Measurements from ENCODE around the gene FRMD5.
A peak's percentile ranks its signal among the peaks of the same experiment; 100 is the strongest.

Gene FRMD5

DNA sequence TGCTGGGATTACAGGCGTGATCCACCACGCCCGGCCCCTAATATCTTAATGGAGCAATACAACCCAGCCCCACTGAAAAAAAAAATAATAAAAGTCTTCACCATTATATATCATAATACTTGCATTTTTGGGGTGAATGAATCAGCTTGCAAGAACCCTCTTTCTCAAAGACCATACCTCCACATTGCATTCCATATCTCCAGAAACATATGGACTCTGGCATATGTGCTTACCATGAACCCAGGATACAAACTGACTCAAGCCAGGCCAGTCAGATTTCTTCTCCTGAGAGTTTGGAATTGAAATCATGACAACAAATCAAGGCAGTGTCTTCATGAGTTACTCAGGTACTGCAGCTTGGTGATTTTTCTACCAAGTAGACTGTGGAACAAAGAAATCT is 101.2 kb downstream of the FRMD5 start:
- DNase-seq (ENCODE audit: low read depth in 2 of 2), result no peak

DNA sequence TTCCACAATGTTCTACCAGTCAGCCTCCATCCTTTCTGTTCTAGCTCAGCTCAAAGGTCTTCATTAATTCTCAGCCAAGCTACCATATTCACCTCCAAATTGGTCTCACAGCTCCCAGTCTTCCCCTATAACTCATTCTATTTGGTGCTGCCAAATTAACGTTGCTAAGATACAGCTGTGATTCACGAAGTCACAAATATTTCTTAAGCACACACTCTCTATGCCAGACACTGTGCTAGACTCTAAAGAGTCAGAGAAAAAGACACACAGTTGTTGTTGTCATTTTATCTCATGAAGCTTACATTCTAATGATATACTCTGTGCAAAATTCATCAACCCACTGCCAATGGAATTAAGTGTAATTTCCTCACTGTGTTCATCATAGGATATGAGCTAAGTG is 102.8 kb downstream of the FRMD5 start:
- DNase-seq (ENCODE audit: low read depth in 2 of 2), result no peak

DNA sequence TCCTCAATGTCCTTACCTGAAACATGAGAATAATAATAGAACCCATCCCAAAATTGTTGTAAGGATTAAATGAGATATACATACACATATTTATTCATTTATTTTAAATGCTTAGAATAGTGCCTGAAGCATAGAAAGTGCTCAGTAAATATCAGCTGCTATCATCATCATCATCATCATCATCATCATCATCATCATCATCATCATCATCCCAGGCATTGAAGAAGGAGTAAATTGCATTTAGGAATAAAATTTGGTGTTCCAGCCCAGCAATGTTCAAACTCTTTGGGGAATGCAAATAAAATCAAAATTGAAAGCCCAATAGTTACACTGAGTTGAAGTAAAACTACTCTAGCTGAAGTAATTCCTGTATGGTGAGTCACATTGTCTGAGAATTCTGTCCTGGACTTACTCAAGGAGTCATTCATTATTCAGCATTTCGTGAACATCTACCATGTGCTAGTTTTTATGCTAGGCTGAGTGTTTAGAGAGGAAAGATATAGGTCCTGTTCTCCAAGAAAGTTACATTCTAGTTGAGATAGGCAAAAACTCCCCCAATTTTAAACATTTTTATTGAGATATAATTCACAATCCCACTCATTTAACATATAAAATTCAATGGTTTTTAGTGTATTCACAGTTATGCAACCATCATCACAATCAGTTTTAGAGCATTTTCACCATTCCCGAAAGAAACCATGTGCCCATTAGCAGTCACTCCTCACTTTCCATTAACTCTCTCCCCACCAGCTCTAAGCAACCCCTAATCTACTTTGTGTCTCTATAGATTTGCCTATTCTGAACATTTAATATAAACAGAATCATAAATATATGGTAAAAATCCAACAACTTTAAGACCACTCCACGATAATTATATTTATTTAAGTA is 107.2 kb downstream of the FRMD5 start:
- DNase-seq (ENCODE audit: low read depth in 2 of 2), result no peak

DNA sequence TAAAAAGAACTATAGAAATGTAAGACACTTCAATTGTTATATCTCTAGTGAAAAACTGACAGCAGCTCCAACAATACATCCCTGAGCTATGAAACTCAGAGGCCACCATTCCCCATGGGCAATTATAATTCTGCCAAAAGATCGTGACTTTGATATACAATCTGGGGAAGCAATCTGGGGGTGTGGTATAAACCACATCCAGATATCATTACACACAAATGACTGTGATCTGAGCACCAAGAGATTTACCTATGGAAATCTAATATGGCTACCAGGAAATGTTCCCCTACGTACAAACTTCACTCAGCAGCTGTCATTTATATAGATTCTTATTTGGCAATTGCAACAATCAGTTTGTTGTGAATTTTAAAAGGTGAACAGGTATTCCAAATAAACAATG is 110.3 kb downstream of the FRMD5 start:
- DNase-seq (ENCODE audit: low read depth in 2 of 2), result no peak

DNA sequence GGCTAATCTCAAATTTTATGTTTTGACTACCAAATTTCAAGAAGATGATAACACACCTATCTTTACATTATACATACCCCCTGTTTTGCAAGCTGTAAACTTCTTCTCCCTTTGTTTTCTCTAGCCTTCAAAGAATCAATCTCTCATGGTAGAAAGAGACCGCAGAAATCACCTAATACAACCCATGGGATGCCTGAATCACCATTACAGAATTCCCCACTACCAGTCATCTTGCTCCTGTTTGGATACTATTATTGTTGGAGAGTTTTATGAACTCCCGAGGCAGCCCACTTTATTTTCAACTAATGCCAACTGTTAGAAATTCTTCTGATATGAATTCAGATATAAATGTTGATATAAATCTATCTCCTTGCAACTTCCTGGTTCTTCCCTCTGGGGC is 110.9 kb downstream of the FRMD5 start:
- DNase-seq (ENCODE audit: low read depth in 2 of 2), result no peak

DNA sequence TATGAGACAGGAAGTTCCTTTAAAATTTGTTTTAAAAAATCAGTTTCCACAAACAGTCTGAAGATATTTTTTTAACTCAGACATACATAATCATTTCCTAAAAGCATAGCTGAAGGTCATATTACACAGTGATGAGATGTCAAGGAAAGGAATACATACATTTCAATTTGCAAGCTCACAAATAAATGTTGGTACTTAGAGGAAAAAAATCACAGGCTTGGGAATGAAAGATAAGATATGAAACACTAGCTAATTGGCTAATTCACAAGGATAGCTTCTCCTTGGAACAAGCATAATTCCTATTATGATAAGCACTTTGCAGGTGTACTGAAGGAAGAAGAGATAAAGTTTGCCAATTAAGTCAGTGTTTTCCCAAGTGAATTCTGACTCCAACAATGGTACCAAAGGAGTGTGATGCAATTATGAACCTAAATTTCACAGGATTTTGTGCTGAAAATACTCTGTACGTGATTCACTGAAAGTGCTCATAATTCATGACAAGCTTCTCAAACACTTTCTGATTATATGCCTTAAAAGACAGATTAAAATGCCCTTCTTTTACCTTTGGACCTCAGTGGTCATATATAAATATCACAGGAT is 112.4 kb downstream of the FRMD5 start:
- no peak for DNase-seq (ENCODE audit: low read depth in 2 of 2)

DNA sequence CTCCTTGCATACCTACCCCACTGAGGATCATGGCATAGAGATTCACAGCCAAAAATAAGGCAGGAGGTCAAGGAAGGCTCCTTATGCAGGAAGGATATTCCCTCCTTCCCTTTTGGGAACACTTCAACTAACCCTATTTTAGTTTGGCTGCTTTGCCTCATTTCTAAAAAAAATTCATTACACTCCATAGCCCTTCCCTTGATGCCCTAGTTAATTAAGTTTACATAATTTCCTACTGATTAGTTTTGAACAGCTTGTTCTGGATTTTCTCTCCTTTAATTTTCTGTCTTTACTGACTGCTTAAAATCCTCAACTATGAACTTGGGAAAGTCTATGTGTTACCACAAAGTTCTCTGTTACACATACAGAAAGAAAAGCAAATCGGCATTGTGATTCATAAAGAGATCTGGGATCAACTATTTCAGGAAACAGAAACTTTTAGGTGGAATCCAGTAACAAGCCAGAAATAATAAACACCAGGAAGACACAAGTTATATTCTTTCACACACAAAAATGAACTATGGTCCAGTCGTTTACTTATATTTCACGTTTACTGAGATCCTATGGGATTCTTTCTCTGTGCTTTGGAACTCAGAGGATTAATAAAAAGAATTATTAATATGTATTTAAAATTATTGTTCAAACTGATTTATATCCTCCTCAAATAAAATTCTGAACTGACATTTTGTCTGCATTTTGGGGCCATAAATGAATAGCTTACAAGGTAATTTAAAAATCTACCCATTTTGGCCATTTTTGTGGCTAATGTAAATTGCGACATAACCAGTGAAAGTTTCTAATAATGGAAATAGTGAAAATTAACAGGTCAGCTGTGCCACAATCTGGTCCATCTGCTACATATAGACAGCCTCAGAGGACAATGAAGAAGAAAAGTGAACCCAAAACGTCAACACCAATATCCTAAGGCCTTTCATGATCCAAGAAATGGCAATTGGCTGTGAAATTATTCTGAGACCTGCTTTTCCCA is 113.8 kb downstream of the FRMD5 start:
- DNase-seq (ENCODE audit: low read depth in 2 of 2), result no peak

DNA sequence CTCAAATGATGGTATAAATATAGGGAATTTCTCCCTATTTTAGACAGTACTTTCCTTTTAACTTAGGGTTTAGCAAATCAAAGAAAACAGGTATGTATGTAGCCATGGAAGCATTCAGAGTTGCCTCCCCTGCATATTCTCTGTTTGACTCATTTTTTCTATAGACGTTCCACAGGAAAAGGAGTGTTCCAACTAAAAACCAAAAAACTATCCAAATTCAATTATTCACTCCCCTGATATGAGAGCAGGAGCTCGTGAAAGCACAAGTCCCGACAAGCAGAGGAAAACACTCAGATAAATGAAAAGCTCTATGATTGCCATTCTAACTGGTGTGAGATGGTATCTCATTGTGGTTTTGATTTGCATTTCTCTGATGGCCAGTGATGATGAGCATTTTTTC is 119.5 kb downstream of the FRMD5 start:
- DNase-seq (ENCODE audit: low read depth in 2 of 2), result no peak

DNA sequence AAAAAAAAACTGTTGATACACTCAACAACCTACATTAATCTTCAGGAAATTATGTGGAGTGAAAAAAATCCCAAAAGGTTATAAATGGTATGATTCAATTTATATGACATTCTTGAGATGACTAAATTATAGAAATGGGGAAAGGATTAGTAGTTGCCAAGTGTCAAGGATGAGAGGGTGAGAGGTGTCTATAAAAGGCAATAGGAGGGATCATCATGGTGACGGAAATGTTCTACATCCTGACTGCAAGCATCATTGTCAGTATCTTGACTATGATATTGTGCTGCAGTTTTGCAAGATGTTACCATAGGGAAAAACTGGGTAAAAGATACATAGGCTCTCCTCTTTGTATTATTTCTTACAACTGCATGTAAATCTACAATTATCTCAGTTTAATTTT is 125.6 kb downstream of the FRMD5 start:
- DNase-seq (ENCODE audit: low read depth in 2 of 2), result no peak

DNA sequence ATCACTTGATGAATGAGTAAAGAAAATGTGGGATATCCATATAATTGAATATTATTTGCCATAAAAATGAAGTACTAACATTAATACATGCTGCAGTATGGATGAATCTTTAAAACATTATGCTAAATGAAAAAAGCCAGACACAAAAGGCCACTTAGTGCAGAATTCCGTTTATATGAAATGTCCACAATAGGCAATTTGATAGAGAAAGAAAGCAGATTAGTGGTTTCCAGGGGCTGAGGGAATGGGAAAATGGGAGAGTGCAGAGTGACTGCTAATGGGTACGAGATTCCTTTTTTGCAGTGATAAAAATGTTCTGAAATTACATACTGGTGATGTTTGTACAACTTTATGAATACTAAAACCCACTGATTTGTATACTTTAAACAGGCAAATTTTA is 126.7 kb downstream of the FRMD5 start:
- DNase-seq (ENCODE audit: low read depth in 2 of 2), result no peak

DNA sequence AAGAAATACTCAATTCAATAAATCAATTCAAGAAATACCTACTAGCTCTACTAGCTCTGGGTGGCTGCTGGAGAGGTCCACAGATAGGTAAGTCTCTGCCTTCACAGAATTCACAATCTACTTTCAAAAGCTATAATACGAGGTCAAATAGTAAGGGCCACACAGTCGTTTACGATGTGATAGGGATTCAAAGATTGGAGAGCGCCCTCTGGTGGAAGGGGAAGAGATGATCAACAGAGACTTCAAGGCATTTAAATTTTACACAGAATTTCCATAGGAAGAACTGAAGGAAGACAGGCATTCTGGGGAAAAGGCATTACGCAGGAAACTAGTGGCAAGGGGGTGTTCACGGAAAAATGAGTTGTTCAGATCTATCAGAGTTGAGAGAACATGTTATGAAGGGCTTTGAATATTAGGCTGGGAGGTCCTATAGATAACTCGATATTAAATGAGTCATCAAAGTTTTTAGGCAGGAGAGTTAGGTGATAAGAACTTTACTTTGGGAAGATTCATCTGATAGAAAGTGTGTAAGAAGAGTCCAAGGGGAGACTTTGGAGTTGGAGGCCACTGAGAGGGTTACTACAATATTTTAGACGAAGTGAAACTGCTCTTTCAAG is 128.8 kb downstream of the FRMD5 start:
- peak; percentile 3 to 23 for DNase-seq (ENCODE audit: low read depth in 2 of 2)

DNA sequence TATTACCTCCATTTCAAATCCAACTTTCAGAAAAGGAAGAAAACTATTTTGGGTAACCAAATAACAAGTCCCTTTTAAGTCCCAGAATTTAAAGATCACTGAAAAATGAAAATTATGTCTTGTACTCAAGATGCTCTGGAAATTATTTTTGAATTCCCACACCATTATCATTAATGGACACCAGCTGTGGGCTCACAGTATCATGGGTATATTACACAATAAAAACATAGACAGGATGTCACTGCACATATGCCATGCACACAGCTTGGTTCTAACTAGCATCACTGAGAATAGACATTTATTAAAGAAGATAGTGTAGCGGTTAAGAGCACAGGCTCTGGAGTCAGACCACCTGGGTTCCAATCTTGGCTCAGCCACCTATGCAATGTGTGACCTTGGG is 130.4 kb downstream of the FRMD5 start:
- DNase-seq (ENCODE audit: low read depth in 2 of 2), result no peak

DNA sequence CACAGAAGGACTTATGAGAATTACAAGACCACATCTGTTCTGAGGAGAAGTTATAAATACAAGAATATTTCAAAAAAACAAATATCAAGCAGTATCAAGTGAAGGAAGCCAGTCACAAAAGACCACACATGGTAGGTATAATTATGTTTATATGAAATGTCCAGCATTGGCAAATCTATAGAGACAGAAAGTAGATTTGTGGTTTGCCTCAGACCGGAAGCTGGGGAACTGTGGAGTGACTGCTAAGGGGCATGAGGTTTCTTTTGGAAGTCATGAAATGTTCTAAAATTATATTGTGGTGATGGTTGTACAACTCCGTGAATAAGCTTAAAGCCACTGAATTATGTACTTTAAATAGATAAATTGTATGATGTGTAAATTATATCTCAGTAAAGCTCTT is 136.9 kb downstream of the FRMD5 start:
- DNase-seq (ENCODE audit: low read depth in 2 of 2), result no peak

DNA sequence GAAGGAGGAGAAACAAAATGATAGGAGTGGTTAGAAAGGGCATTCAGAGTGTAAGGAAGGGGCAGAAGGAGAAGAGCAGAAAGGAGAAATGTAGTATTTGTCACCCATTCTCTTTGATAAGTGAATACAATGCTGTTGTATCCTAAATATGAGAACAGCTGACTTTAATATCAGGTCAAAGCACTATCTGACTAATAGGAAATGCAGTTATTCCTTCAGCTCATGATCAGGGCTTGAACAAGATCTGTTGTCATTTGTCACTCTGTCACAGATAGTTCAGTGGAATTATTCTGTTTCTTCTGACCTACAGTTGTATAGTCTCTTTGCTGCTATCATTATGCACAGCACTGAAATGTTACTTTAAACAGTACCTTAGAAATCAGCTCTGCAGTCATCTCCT is 149.4 kb downstream of the FRMD5 start:
- no peak for DNase-seq (ENCODE audit: low read depth in 2 of 2)

DNA sequence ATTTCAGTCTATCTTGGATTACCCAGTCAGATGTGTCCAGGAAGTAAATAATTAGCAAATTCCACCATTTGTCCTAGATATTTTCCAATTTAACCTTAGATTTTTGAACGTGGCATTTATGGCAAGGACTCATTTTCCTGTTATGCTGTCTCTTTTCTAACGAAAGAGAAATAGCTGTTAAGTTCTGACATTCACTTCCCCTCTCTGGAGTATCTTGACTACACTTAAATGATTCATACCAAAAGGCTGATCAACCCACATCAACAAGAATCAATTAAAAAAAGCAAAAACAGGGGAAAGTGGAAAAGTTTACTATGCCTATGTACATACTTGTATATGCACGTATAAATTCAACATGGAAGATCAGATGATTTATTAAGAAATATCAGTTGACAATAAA is 149.9 kb downstream of the FRMD5 start:
- DNase-seq (ENCODE audit: low read depth in 2 of 2), result no peak

DNA sequence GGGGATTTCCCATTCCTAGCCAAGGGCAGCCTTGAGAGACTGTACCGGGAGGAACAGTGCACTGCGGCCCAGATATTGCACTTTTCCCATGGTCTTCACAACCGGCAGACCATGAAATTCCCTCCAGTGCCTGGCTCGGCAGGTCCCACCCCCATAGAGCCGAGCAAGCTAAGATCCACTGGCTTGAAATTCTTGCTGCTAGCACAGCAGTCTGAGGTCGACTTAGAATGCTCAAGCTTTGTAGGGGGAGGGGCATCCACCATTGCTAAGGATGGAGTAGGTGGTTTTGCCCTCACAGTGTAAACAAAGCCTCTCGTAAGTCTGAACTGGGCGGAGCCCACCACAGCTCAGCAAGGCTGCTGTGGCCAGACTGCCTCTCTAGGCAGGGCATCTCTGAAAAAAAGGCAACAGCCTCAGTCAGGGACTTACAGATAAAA is 156.3 kb downstream of the FRMD5 start:
- DNase-seq (ENCODE audit: low read depth in 2 of 2), result no peak

DNA sequence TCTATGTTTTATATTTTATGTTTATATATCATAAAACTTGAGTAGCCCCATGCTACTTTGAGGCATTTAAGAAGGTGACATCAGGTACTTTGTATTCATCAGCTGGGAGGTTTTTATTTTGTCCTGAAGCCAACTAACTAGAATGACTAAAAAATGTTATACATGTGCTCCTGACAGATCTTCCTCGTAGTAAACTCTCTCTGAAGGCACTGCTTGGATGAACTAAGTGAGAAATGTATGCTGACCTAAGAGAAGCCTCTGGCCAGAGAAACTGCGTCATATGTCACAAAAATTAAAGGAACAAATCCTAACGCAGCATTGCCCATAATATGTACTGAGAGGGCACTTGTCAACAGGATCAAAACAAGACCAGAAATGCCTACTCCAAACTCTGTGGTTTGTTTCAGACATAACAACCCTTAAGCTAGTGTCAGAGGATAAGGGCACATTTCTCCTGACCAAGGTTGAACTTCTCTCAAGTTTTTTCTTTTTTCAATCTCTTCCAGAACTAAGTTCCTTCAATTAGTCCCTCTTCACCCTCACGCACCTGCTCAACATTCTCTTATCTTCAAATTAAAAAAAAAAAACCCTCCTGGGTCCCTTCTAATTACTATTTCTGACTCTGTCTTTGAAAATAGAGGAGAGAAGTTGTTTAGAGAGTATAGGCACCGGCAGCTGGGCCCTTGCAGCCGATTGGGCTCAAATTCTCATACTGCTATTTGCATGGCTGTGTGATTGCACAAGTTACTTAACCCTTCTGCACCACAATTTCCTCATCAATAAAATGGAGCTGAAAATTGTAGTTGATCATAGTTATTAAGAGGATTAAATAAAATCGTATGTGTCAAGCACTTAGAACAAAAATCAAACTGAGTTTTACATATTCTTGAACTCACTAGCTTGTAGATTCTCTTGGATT is 159.0 kb downstream of the FRMD5 start:
- no peak for DNase-seq (ENCODE audit: low read depth in 2 of 2)

DNA sequence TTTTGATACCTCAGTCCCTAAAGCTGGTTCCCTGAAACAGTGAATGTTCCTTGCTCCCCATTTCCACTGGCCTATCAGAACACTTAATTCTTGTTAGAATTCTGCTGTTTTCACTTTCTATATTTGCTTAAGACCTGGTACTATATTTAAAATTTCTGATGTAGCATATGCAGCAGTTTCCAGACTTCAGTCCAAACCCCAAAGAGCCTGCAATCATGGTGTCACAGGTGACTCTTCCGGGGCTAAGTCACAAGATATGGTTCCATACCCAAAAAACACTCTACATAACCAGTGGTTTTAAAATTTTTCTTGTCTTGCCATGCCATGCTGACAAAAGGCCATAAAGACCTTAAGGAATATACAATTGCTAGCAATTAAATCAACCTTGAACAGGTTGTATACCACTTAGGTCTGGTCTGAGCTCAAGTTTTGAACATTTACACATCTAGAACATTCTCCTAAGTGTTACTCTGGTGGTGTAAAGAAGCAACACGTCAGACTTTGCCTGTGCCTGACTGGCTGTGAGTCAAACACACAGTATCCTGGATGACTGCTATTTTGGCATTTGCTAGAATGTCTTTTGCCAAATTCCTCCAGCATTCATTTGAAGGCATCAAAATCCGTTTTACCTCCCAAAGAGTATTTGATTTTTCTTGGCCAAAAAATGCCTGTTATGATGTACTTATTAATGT is 160.0 kb downstream of the FRMD5 start:
- DNase-seq (ENCODE audit: low read depth in 2 of 2), result no peak

DNA sequence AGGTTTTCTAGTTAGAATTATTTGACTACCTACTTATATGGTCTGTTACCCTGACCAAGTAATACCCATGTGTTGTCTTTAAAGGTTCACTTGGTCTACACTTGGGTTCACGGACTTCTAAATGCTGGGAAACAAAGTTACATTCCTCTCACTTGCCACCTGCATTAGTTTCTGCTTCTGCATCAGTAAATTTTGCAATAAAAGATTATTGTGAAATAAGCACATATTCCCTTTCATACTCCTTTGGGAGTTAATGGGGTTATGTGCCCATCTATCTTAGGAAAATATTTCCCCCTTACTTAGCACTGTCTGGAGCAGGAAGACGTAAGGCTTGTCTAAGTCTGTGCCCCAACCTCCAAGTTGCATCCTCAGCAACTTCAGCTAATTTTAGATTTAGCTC is 160.7 kb downstream of the FRMD5 start:
- DNase-seq (ENCODE audit: low read depth in 2 of 2), result no peak

DNA sequence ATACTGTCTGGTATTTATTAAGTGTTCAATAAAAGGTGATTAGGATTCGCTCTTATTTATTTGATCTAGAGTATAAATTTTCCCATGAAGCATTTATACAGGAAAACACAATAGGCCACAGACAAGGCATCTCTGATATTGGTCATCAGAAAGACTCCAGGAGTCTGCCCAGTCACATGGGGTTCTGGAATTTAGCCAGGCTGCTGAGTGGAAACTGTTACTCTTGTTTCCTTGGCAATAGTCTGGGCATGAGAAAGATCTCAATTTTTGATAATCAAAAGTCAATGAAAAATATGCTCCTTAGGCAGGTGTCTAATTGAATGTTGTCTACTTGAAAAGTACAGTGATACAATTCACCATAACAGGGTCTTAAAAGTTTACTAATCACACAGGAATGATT is 161.2 kb downstream of the FRMD5 start:
- DNase-seq (ENCODE audit: low read depth in 2 of 2), result no peak
